Activated effector memory CD4-positive, alpha-beta T cell treated with anti-CD3 and anti-CD28 coated beads, Interleukin-2, amount 50 U/mL, for 16 hours (primary cell): Measurements from ENCODE around the gene TNNI3K.

ENCODE experiments used
- DNase-seq: peaks from one replicate; pipeline ENCODE4 v3.0.0-alpha.2; 2020

TNNI3K gene

GRCh38 chr1:74583397-74583796 is 348.2 kb downstream of the TNNI3K start:
- DNase-seq: no peak

GRCh38 chr1:74584185-74584584 is 349.0 kb downstream of the TNNI3K start:
- DNase-seq: no peak

GRCh38 chr1:74586253-74586897 is 351.2 kb downstream of the TNNI3K start:
- DNase-seq: no peak

GRCh38 chr1:74587888-74588287 is 352.7 kb downstream of the TNNI3K start:
- DNase-seq: no peak

DNA sequence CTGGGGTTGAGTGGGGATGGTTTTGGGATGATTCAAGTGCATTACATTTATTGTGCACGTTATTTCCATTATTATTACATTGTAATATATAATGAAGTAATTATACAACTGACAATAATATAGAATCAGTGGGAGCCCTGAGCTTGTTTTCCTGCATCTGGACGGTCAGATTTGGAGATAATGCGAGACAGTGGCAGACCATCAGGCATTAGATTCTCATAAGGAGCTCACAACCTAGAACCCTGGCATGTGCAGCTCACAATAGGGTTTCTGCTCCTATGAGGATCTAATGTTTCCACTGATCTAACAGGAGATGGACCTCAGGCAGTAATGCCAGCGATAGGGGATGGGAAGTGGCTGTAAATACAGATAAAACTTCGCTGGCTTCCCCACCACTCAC is 355.1 kb downstream of the TNNI3K start:
- DNase-seq: no peak

- no peak for DNase-seq
Observed at GRCh38 chr1:74591949-74592348, 356.8 kb downstream of the TNNI3K start.

DNA sequence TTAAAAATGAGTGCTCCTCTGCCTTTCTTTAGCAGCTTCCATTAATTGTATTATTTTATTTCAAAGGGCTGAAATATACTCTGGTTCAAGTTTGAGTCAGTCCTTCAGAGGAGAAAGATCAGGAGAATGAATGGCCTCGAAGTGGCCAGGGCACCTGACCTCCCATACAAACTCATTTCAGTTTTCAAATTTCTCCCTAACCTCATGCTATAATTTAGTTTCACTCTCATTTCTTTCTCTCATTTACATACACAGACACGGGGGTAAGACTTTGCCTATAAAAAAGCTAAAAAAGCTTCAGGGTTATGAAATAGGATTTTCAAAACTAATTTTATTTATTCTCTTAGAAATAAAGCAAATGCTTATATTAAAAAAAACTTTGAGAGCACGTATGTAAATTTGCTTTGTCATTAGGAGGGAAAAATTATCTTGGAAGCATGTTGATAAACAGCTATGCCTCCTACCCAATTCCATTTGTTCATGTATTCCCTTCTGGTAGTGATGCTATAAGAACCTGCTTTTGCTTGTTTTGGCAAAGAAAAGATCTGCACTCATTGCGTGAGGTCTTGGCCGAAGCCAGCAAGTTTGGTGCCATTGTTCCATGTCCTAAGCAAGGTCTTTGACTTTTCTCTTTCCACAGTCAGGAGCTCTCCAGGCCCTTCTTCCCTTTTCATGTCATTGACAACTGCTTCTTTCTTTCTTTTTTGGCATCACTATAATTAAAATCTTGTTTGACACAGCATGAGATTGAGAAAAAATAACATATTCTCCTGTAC is 357.6 kb downstream of the TNNI3K start:
- DNase-seq: no peak
